Gastrocnemius medialis (tissue), 4 donors: ENCODE measurements around the gene CHP2. TPM values are rescaled to one million over a fixed set of nuclear protein-coding genes. Genes with fewer than 3 reads are reported as not detected.
"Not testable (repeated sequence)": the region's sequence is repeated elsewhere in the genome, so short reads cannot be mapped to it uniquely, and the experiment has no call there.

Source experiments
- ATAC-seq, 2 donors: fragments of 150-250 bp; one replicate each; pipeline ENCODE4 v1.9.1; 2016
- DNase-seq, 2 donors: peaks; one replicate each; pipeline ENCODE4 v3.0.0-alpha.2; 2019
- H3K27ac ChIP-seq, 4 donors: fragments of 200-600 bp; sonication (generic); 1 replicate in 1 of 4; 2 replicates in 3 of 4; pipeline ENCODE4 v1.5.1; 2016 to 2018; ENCODE audit warnings: mild to moderate bottlenecking in 2 of 4, moderate library complexity in 1 of 4
- H3K27me3 ChIP-seq, 3 donors: fragments of 200-600 bp; sonication (generic) in 2 of 3; 1 replicate in 1 of 3; 2 replicates in 2 of 3; pipeline versions ENCODE4 v1.5.1 to v1.6.0; 2016 to 2019; ENCODE audit warnings: mild to moderate bottlenecking in 1 of 3, moderate library complexity in 1 of 3
- H3K36me3 ChIP-seq, 2 donors: fragments of 200-600 bp; sonication (generic) in 1 of 2; one replicate each; pipeline ENCODE4 v1.5.1; 2017 to 2018
- H3K4me1 ChIP-seq, 2 donors: fragments of 200-600 bp; sonication (generic) in 1 of 2; one replicate each; pipeline ENCODE4 v1.5.1; 2016 to 2017; ENCODE audit warnings: mild to moderate bottlenecking in 2 of 2
- H3K4me3 ChIP-seq, 4 donors: fragments of 200-600 bp; sonication (generic) in 3 of 4; 1 replicate in 1 of 4; 2 replicates in 3 of 4; pipeline ENCODE4 v1.5.1; 2016 to 2019; ENCODE audit warnings: mild to moderate bottlenecking in 2 of 4
- H3K9me3 ChIP-seq, 3 donors: fragments of 200-600 bp; sonication (generic) in 2 of 3; 1 replicate in 1 of 3; 2 replicates in 2 of 3; pipeline ENCODE4 v1.5.1; 2016 to 2019
- CTCF ChIP-seq, 5 experiments: fragments of 450-650 bp in 3 of 5; fragments of 200-600 bp in 2 of 5; sonication (generic) in 2 of 5; IDR thresholded peaks in 4 of 5; conservative IDR thresholded peaks in 1 of 5; 1 replicate in 4 of 5; 2 replicates in 1 of 5; pipeline ENCODE4 v1.5.1; 2016 to 2019; ENCODE audit warnings: antibody characterized with exemption in 5 of 5, mild to moderate bottlenecking in 3 of 5, moderate library complexity in 3 of 5
- POLR2A ChIP-seq, 2 donors: fragments of 450-650 bp; IDR thresholded peaks; one replicate each; pipeline ENCODE4 v1.6.1; 2017; ENCODE audit warnings: antibody characterized with exemption in 2 of 2, mild to moderate bottlenecking in 2 of 2, moderate library complexity in 2 of 2
- in situ Hi-C, 4 donors: fragments of 200-750 bp; cut with MboI; loops; one replicate each; pipeline versions ENCODE4 v1.15.0 to v1.8.0; 2017; ENCODE audit warnings: low sequenced_read_pairs in 4 of 4
- intact Hi-C: fragments of 100-400 bp; cut with DNase I; formaldehyde crosslinking; loops from one replicate; pipeline ENCODE4 v1.15.1; 2023; ENCODE audit warnings: low total_unique reads
- total RNA-seq, 4 donors: library from RNA; depleted of rRNA; stranded (reverse); fragments of >200 nt; gene quantifications; one replicate each; pipeline versions ENCODE4 v1.1.0 to v1.2.3, GENCODE V29; 2016

Gene CHP2
- total RNA-seq, 4 donors from 2014 or later: 0.56 TPM; not detected in 3

- DNase-seq (no peak), ATAC-seq (no peak)
- Histone ChIP-seq H3K4me1 (no peaks in the 10 kb centered on the region), H3K27ac (no peak overlapping the region), H3K9me3 (no peaks in the 10 kb centered on the region), H3K27me3 (no peaks in the 10 kb centered on the region), H3K4me3 (no peak overlapping the region), H3K36me3 (no peaks in the 10 kb centered on the region)
- intact Hi-C loops: no loop called here
- in situ Hi-C loops: no loop called here
- no peak for TF ChIP-seq POLR2A (IDR thresholded peaks at IDR 0.05)
- no peak for TF ChIP-seq CTCF (IDR thresholded peaks at IDR 0.05 in 4 of 5, conservative IDR thresholded peaks at IDR 0.05 in 1 of 5)
These were observed 25.1 kb upstream of the CHP2 start for GRCh38 chr16:23729503-23730424.

- no peaks in the 10 kb centered on the region for H3K36me3 ChIP-seq
- intact Hi-C loops: no loop called here
- H3K9me3 ChIP-seq: no peaks in the 10 kb centered on the region
- no peak for DNase-seq
- H3K27me3 ChIP-seq: no peaks in the 10 kb centered on the region
- H3K4me1 ChIP-seq: no peaks in the 10 kb centered on the region
- no peak overlapping the region for H3K4me3 ChIP-seq
- no peak for ATAC-seq
- TF ChIP-seq POLR2A (IDR thresholded peaks at IDR 0.05) (no peak), CTCF (IDR thresholded peaks at IDR 0.05 in 4 of 5, conservative IDR thresholded peaks at IDR 0.05 in 1 of 5) (no peak)
- H3K27ac ChIP-seq: no peak overlapping the region
- in situ Hi-C loops: no loop called here
These were observed 20.5 kb upstream of the CHP2 start for GRCh38 chr16:23734176-23734893.

GRCh38 chr16:23737423-23738028 is 17.3 kb upstream of the CHP2 start:
- in situ Hi-C loops: not testable (repeated sequence)

GRCh38 chr16:23739516-23739915 is 15.3 kb upstream of the CHP2 start:
- intact Hi-C loops: no loop called here
- H3K27ac ChIP-seq: no peak overlapping the region
- H3K4me3 ChIP-seq: no peak overlapping the region
- H3K9me3 ChIP-seq: no peaks in the 10 kb centered on the region
- no peak for DNase-seq
- TF ChIP-seq POLR2A (IDR thresholded peaks at IDR 0.05) (no peak), CTCF (IDR thresholded peaks at IDR 0.05 in 4 of 5, conservative IDR thresholded peaks at IDR 0.05 in 1 of 5) (no peak)
- in situ Hi-C loops: no loop called here
- no peaks in the 10 kb centered on the region for H3K36me3 ChIP-seq
- H3K27me3 ChIP-seq: no peaks in the 10 kb centered on the region
- no peak for ATAC-seq
- H3K4me1 ChIP-seq: no peaks in the 10 kb centered on the region

More at GRCh38 chr16:23737423-23738028, 17.3 kb upstream of the CHP2 start:
- ATAC-seq, H3K4me3 ChIP-seq, intact Hi-C loops, H3K27ac ChIP-seq, H3K36me3 ChIP-seq, DNase-seq, H3K4me1 ChIP-seq, H3K9me3 ChIP-seq, H3K27me3 ChIP-seq: not testable (repeated sequence)
